ENCODE data around the gene CDK5RAP2. TPM values are rescaled to one million over a fixed set of nuclear protein-coding genes. Genes with fewer than 3 reads are reported as not detected.
A peak's percentile ranks its signal among the peaks of the same experiment; 100 is the strongest.

Gene CDK5RAP2
- total and polyA plus RNA-seq, 8 donors = 24.7 to 438 (median 31.3) TPM

GRCh38 chr9:120438836-120439546 lies 141.0 kb downstream of the CDK5RAP2 start:
- peaks cover 14 to 81% (median 72%) of the 10 kb centered on the region in 4 donors for H3K36me3 ChIP-seq
- TF ChIP-seq POLR2AphosphoS5 (IDR thresholded peaks at IDR 0.05) = no peak
- TF ChIP-seq CTCF (IDR thresholded peaks at IDR 0.05) = peak in 5 of 7 experiments; percentile 13 to 46 (median 41)
- TF ChIP-seq EP300 (IDR thresholded peaks at IDR 0.05) = no peak
- H3K27ac ChIP-seq = peak overlapping the region in 2 of 5 donors; percentile 61 to 67
- H3K4me3 ChIP-seq = no peak overlapping the region
- no peaks in the 10 kb centered on the region for H3K27me3 ChIP-seq
- 73 to 89% (median 81%) methylated on average over 9 of the region's 9 CpGs for WGBS, 5 donors
- intact Hi-C loops (cut with DNase I; ENCODE audit: low total_unique reads) = no loop called here
- peak in 1 of 2 donors; percentile 36 for DNase-seq
- H3K9me3 ChIP-seq = no peaks in the 10 kb centered on the region
- H3K4me1 ChIP-seq = peaks cover 4 to 42% (median 15%) of the 10 kb centered on the region in 4 donors

GRCh38 chr9:120438111-120438510 lies 141.9 kb downstream of the CDK5RAP2 start:
- H3K36me3 ChIP-seq = peaks cover 11 to 72% (median 64%) of the 10 kb centered on the region in 4 donors
- H3K4me3 ChIP-seq = no peak overlapping the region
- H3K9me3 ChIP-seq = no peaks in the 10 kb centered on the region
- intact Hi-C loops (cut with DNase I; ENCODE audit: low total_unique reads) = no loop called here
- TF ChIP-seq POLR2AphosphoS5 (IDR thresholded peaks at IDR 0.05) = peak in 2 of 3 donors; percentile 31 to 46
- no peak for TF ChIP-seq POLR2A (IDR thresholded peaks at IDR 0.05)
- no peak for TF ChIP-seq EP300 (IDR thresholded peaks at IDR 0.05)
- WGBS, 5 donors = 65 to 73% (median 71%) methylated on average over 2 of the region's 2 CpGs
- H3K27me3 ChIP-seq = no peaks in the 10 kb centered on the region
- H3K27ac ChIP-seq = peak overlapping the region in 2 of 5 donors; percentile 61 to 67
- peak in 1 of 2 donors; percentile 38 for DNase-seq
- H3K4me1 ChIP-seq = peaks cover 4 to 48% (median 16%) of the 10 kb centered on the region in 4 donors

- WGBS, 5 donors = 70 to 84% (median 80%) methylated on average over 9 of the region's 9 CpGs
- intact Hi-C loops (cut with DNase I; ENCODE audit: low total_unique reads) = no loop called here
- no peak for TF ChIP-seq POLR2A (IDR thresholded peaks at IDR 0.05)
- TF ChIP-seq CTCF (IDR thresholded peaks at IDR 0.05) = no peak
These were observed 142.9 kb downstream of the CDK5RAP2 start for GRCh38 chr9:120436983-120437475.

GRCh38 chr9:120436446-120436845 lies 143.5 kb downstream of the CDK5RAP2 start:
- 64 to 74% (median 68%) methylated on average over 3 of the region's 3 CpGs for WGBS, 5 donors
- H3K36me3 ChIP-seq = peaks cover 4 to 55% (median 49%) of the 10 kb centered on the region in 4 donors
- no peaks in the 10 kb centered on the region for H3K27me3 ChIP-seq
- no peak overlapping the region for H3K4me3 ChIP-seq
- no peak for DNase-seq
- peaks cover 4 to 59% (median 18%) of the 10 kb centered on the region in 4 donors for H3K4me1 ChIP-seq
- peak overlapping the region in 1 of 5 donors; percentile 40 for H3K27ac ChIP-seq
- H3K9me3 ChIP-seq = no peaks in the 10 kb centered on the region
- TF ChIP-seq EP300 (IDR thresholded peaks at IDR 0.05) = no peak
- no peak for TF ChIP-seq POLR2A (IDR thresholded peaks at IDR 0.05)
- TF ChIP-seq CTCF (IDR thresholded peaks at IDR 0.05) = no peak
- TF ChIP-seq POLR2AphosphoS5 (IDR thresholded peaks at IDR 0.05) = no peak
- intact Hi-C loops (cut with DNase I; ENCODE audit: low total_unique reads) = no loop called here

More at GRCh38 chr9:120436983-120437475, 142.9 kb downstream of the CDK5RAP2 start:
- Histone ChIP-seq H3K9me3 (no peaks in the 10 kb centered on the region), H3K36me3 (peaks cover 4 to 61% (median 54%) of the 10 kb centered on the region in 4 donors), H3K4me3 (no peak overlapping the region), H3K27ac (peak overlapping the region in 2 of 5 donors; percentile 40 to 67), H3K27me3 (no peaks in the 10 kb centered on the region), H3K4me1 (peaks cover 4 to 53% (median 18%) of the 10 kb centered on the region in 4 donors)
- DNase-seq = peak in 1 of 2 donors; percentile 36
